BLaER1 (cell line): ENCODE results near the gene MBD2.

Source experiments
- H3K27ac ChIP-seq: shearing (Covaris generic); formaldehyde crosslinking; 2 replicates; pipeline ENCODE4 v1.8.1; 2022
- H3K27me3 ChIP-seq: shearing (Covaris generic); formaldehyde crosslinking; 2 replicates; pipeline ENCODE4 v1.8.1; 2022
- H3K36me3 ChIP-seq: shearing (Covaris generic); formaldehyde crosslinking; 2 replicates; pipeline ENCODE4 v1.8.1; 2022
- H3K4me1 ChIP-seq: shearing (Covaris generic); formaldehyde crosslinking; 2 replicates; pipeline ENCODE4 v1.8.1; 2022
- H3K4me2 ChIP-seq: shearing (Covaris generic); formaldehyde crosslinking; 2 replicates; pipeline ENCODE4 v1.8.1; 2022
- H3K4me3 ChIP-seq: shearing (Covaris generic); formaldehyde crosslinking; 2 replicates; pipeline ENCODE4 v1.8.1; 2022
- H3K9ac ChIP-seq: shearing (Covaris generic); formaldehyde crosslinking; 2 replicates; pipeline ENCODE4 v1.8.1; 2022
- H3K9me3 ChIP-seq: shearing (Covaris generic); formaldehyde crosslinking; 2 replicates; pipeline ENCODE4 v1.8.1; 2022
- H4K20me1 ChIP-seq: shearing (Covaris generic); formaldehyde crosslinking; 2 replicates; pipeline ENCODE4 v1.8.1; 2022
- Cebpa-rat ChIP-seq: shearing (Covaris generic); IDR thresholded peaks from 2 replicates; pipeline ENCODE4 v1.8.1; 2022

The MBD2 gene

GRCh38 chr18:54157646-54158385, 66.7 kb downstream of the MBD2 start:
- Histone ChIP-seq H3K36me3 (peaks cover 99% of the 10 kb centered on the region), H3K4me2 (no peak overlapping the region), H3K4me1 (no peaks in the 10 kb centered on the region)

DNA sequence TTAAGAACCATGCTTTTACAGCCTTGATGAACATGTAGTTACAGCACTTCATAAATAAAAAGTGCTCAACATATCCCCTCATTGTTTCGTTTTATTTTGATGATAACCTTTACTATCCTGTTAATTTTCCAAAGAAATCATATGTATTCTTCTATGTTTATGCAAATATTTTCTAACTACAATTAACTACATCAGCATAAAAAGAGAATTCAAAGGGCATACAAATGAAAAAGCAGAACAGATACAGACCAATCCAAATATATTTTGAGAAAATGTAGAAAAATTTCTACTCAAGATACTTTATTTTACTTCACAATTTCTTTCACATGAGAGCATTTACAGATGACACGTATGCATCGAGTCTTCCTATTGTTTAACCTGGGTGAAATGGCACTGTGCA, 69.1 kb downstream of the MBD2 start:
- no peak overlapping the region for H3K4me3 ChIP-seq
- no peaks in the 10 kb centered on the region for H3K27me3 ChIP-seq
- H3K4me1 ChIP-seq: no peaks in the 10 kb centered on the region
- H3K4me2 ChIP-seq: no peak overlapping the region
- H4K20me1 ChIP-seq: peaks cover 6% of the 10 kb centered on the region; the same call in 1 of the 2 replicates
- peaks cover 90% of the 10 kb centered on the region for H3K36me3 ChIP-seq
- H3K9ac ChIP-seq: no peak overlapping the region
- no peak for TF ChIP-seq Cebpa-rat
- H3K27ac ChIP-seq: no peak overlapping the region
- no peaks in the 10 kb centered on the region for H3K9me3 ChIP-seq

More at GRCh38 chr18:54157646-54158385, 66.7 kb downstream of the MBD2 start:
- Histone ChIP-seq H3K9me3 (no peaks in the 10 kb centered on the region), H4K20me1 (peaks cover 6% of the 10 kb centered on the region; the same call in 1 of the 2 replicates), H3K4me3 (no peak overlapping the region), H3K9ac (no peak overlapping the region), H3K27me3 (no peaks in the 10 kb centered on the region), H3K27ac (no peak overlapping the region)
- TF ChIP-seq Cebpa-rat: no peak

GRCh38 chr18:54154231-54154630, 70.2 kb downstream of the MBD2 start:
- H4K20me1 ChIP-seq: peaks cover 6% of the 10 kb centered on the region; the same call in 1 of the 2 replicates
- H3K36me3 ChIP-seq: peaks cover 86% of the 10 kb centered on the region
- no peaks in the 10 kb centered on the region for H3K27me3 ChIP-seq
- TF ChIP-seq Cebpa-rat: no peak
- no peak overlapping the region for H3K4me2 ChIP-seq
- H3K9me3 ChIP-seq: no peaks in the 10 kb centered on the region
- H3K4me3 ChIP-seq: no peak overlapping the region
- H3K9ac ChIP-seq: no peak overlapping the region
- no peak overlapping the region for H3K27ac ChIP-seq
- no peaks in the 10 kb centered on the region for H3K4me1 ChIP-seq

DNA sequence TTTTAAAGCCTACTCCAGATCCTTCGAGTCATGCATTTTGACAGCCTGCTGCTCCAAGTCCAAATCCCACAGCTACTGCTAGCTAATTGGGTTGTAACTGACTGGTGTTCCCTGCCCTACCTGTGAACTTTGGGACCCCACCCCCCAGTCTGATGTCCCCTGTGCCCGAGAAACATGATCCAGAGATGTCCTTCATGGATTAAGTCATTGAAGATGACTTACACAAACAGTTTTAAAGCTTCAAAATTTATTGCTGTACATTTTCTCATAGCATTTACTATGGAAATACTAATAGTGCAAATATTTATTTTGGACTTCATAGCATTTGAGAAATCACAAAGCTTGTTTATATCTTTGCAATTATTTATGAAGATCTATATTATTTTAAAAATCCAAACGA, 73.1 kb downstream of the MBD2 start:
- no peaks in the 10 kb centered on the region for H3K27me3 ChIP-seq
- no peak overlapping the region for H3K4me3 ChIP-seq
- no peak overlapping the region for H3K4me2 ChIP-seq
- no peaks in the 10 kb centered on the region for H3K4me1 ChIP-seq
- no peak overlapping the region for H3K9ac ChIP-seq
- no peak for TF ChIP-seq Cebpa-rat
- peaks cover 57% of the 10 kb centered on the region for H3K36me3 ChIP-seq
- no peaks in the 10 kb centered on the region for H4K20me1 ChIP-seq
- no peak overlapping the region for H3K27ac ChIP-seq
- H3K9me3 ChIP-seq: no peaks in the 10 kb centered on the region

GRCh38 chr18:54150226-54150625, 74.2 kb downstream of the MBD2 start:
- no peak overlapping the region for H3K9ac ChIP-seq
- no peaks in the 10 kb centered on the region for H3K9me3 ChIP-seq
- TF ChIP-seq Cebpa-rat: no peak
- no peak overlapping the region for H3K4me2 ChIP-seq
- H3K27ac ChIP-seq: no peak overlapping the region
- no peaks in the 10 kb centered on the region for H4K20me1 ChIP-seq
- H3K36me3 ChIP-seq: peaks cover 47% of the 10 kb centered on the region
- H3K4me1 ChIP-seq: no peaks in the 10 kb centered on the region
- no peak overlapping the region for H3K4me3 ChIP-seq
- H3K27me3 ChIP-seq: no peaks in the 10 kb centered on the region

DNA sequence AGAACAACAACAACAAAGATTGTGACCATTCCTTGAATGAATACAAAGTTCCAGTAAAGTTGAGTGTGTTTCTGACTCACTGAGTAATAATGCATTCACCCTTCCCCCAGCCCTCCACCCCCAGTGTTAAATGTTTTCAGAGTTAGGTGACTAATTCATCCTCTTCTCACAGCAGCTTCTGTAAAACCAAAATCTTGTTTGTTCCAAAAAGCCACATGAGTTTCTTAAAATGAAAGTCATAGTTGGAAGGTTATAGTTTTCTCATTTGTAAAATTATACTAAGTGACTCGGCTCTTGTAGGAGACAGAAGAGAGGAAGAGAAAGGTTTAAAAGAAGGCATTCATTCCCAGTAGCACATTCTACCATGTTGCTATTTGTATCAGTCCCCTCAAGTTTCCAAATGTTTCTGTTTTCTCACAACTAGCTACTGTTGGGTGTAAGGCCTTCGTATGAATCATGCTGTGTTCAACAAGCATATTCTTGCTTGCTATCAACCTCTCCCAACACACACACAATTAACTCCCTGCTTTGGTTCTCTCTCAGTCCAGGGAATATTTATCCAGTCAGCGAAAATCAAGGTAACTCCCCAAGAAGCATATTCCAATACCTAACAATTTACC, 75.3 kb downstream of the MBD2 start:
- no peak overlapping the region for H3K4me3 ChIP-seq
- H3K9ac ChIP-seq: no peak overlapping the region
- H3K36me3 ChIP-seq: peaks cover 36% of the 10 kb centered on the region
- H4K20me1 ChIP-seq: no peaks in the 10 kb centered on the region
- no peak overlapping the region for H3K27ac ChIP-seq
- no peak for TF ChIP-seq Cebpa-rat
- H3K4me1 ChIP-seq: no peaks in the 10 kb centered on the region
- H3K9me3 ChIP-seq: 0 out of 2 replicates have a peak, but pooled peaks cover 5% of the 10 kb centered on the region
- H3K27me3 ChIP-seq: no peaks in the 10 kb centered on the region
- no peak overlapping the region for H3K4me2 ChIP-seq

DNA sequence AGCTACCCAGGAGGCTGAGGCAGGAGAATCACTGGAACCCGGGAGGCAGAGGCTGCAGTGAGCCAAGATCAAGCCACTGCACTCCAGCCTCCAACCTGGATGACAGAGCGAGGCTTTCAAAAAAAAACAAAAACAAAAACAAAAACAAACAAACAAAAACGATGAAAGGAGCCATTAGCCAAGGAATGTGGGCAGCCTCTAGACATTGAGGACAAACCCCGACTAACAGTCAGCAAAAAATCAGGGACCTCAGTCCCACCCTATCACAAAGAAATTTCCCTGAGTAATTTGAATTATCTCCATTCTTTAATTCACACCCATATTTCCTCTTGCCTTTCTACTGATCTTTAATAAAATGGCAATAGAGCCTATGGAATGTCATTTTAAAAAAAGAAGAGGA, 75.8 kb downstream of the MBD2 start:
- no peak overlapping the region for H3K4me3 ChIP-seq
- no peak overlapping the region for H3K27ac ChIP-seq
- peaks cover 10% of the 10 kb centered on the region; the same call in 1 of the 2 replicates for H3K9me3 ChIP-seq
- no peaks in the 10 kb centered on the region for H3K4me1 ChIP-seq
- no peaks in the 10 kb centered on the region for H3K27me3 ChIP-seq
- no peak for TF ChIP-seq Cebpa-rat
- no peaks in the 10 kb centered on the region for H4K20me1 ChIP-seq
- no peak overlapping the region for H3K9ac ChIP-seq
- H3K36me3 ChIP-seq: peaks cover 35% of the 10 kb centered on the region
- H3K4me2 ChIP-seq: no peak overlapping the region

- TF ChIP-seq Cebpa-rat: no peak
- H3K27ac ChIP-seq: no peak overlapping the region
- H3K9me3 ChIP-seq: peaks cover 15% of the 10 kb centered on the region; the same call in 1 of the 2 replicates
- peaks cover 30% of the 10 kb centered on the region for H3K36me3 ChIP-seq
- no peaks in the 10 kb centered on the region for H4K20me1 ChIP-seq
- no peak overlapping the region for H3K4me3 ChIP-seq
- H3K27me3 ChIP-seq: no peaks in the 10 kb centered on the region
- no peak overlapping the region for H3K9ac ChIP-seq
- H3K4me1 ChIP-seq: no peaks in the 10 kb centered on the region
- H3K4me2 ChIP-seq: no peak overlapping the region
Measured at GRCh38 chr18:54148151-54148550, 76.3 kb downstream of the MBD2 start.

- H3K9ac ChIP-seq: no peak overlapping the region
- H3K4me2 ChIP-seq: no peak overlapping the region
- no peak overlapping the region for H3K27ac ChIP-seq
- peaks cover 15% of the 10 kb centered on the region; the same call in 1 of the 2 replicates for H3K9me3 ChIP-seq
- no peak overlapping the region for H3K4me3 ChIP-seq
- H3K36me3 ChIP-seq: peaks cover 23% of the 10 kb centered on the region
- no peaks in the 10 kb centered on the region for H3K4me1 ChIP-seq
- H3K27me3 ChIP-seq: no peaks in the 10 kb centered on the region
- TF ChIP-seq Cebpa-rat: no peak
- no peaks in the 10 kb centered on the region for H4K20me1 ChIP-seq
Measured at GRCh38 chr18:54147439-54147838, 77.0 kb downstream of the MBD2 start.

- TF ChIP-seq Cebpa-rat: no peak
- no peaks in the 10 kb centered on the region for H4K20me1 ChIP-seq
Measured at GRCh38 chr18:54141041-54141608, 83.3 kb downstream of the MBD2 start.

More at GRCh38 chr18:54141041-54141608, 83.3 kb downstream of the MBD2 start:
- H3K4me1 ChIP-seq: no peaks in the 10 kb centered on the region
- no peak overlapping the region for H3K4me3 ChIP-seq
- peaks cover 20% of the 10 kb centered on the region for H3K36me3 ChIP-seq
- H3K4me2 ChIP-seq: no peak overlapping the region
- H3K27ac ChIP-seq: no peak overlapping the region
- H3K9ac ChIP-seq: no peak overlapping the region
- peaks cover 42% of the 10 kb centered on the region for H3K9me3 ChIP-seq
- H3K27me3 ChIP-seq: no peaks in the 10 kb centered on the region
